ENCODE results near the gene IL25.
A peak's percentile ranks its signal among the peaks of the same experiment; 100 is the strongest.
"Not testable (repeated sequence)": the region's sequence is repeated elsewhere in the genome, so short reads cannot be mapped to it uniquely, and the experiment has no call there.

Gene IL25

DNA sequence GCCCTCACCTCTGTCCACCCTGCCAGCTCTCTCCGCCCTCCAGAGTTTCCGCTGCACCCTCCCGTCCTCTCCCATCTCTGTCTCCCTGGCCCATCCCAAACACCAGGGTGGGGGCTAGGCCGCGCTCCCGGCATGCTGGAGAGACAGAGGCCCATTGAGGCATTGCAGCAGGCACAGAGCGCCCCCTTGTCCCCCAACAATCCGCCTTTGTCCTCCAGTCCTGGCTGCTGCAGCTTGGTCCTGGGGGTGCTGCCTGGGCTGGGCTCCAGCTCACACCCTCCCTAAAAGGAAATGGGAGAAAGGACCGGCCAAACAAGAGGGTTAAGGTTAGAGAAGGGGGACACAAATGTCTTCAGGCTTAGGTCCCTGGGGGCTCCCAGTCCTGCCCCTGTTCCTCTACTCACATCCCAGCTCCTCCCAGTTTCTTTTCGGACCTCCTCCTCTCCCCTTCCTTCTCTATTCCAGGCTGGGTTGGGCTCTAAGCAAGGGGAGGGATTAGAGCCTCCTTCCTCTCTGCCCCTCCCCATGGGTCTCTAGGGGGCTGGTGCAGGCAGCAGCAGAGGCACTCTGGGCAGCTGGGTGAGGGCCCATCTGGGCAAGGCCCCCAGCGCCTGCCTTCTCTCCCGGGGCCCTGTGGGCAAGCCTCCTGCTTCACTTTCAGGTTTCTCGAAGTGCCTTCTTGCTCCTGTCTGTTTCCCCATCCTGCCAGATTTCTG is 4.0 kb downstream of the IL25 start, which contains the start of gene CMTM5:
TSS of gene CMTM5 (plus strand) at position 565 of the 716 bp plus-strand sequence. CDS start 206 bp downstream, outside the sequence.
- no peak for DNase-seq

DNA sequence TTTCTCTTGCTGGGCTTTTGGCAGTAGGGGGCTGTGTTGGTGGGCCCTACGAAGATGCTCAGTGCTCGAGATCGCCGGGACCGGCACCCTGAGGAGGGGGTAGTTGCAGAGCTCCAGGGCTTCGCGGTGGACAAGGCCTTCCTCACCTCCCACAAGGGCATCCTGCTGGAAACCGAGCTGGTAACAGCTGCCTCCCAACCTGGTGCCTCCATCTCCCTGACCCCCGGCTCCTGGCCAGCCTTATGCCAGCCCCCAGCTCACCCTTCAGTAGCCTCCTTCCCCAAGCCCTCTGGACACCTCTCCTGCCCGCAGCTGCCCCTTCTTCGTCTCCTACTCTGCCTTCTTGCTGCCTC is 4.6 kb downstream of the IL25 start:
- no peak for DNase-seq

DNA sequence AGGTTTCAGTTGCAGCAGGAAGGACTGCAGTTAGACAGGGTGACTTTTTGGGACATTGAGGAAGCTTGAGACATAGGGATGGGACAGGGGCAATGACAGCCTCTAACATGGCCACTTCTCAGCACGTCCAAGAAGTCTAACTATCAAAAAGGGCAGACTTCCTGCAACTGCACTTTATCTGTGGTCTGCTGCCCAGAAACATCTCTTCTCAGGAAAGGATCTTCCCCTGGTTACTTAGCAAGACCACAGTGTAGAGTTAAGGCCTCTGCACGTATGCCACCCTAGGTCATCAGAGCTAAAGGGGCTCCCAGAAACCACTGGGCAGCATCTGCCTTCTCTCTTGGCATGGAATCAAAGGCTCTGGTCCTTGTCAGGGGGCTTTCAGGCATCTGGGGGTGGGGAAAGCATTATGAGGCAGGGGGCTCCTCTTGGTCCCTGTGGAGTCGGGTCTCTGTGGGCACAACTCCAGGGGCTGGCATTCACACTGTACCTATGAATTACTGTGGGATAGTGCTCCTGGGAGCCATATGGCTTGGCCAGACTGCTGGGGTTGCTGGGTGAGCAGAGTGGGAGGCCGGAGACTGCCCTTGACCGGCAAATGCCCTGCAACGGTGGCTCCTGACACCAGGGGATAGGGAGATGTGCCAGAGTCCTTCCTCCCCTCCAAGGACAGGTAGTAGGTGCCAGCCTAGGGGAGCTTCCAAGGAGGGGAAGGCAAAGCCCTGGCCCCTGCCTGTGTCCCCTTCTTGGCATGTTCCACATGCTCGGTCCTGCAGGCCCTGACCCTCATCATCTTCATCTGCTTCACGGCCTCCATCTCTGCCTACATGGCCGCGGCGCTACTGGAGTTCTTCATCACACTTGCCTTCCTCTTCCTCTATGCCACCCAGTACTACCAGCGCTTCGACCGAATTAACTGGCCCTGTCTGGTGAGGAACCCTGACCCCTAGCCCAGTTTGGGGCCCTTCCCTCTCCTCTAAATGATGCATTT is 5.3 kb downstream of the IL25 start:
- no peak for DNase-seq

DNA sequence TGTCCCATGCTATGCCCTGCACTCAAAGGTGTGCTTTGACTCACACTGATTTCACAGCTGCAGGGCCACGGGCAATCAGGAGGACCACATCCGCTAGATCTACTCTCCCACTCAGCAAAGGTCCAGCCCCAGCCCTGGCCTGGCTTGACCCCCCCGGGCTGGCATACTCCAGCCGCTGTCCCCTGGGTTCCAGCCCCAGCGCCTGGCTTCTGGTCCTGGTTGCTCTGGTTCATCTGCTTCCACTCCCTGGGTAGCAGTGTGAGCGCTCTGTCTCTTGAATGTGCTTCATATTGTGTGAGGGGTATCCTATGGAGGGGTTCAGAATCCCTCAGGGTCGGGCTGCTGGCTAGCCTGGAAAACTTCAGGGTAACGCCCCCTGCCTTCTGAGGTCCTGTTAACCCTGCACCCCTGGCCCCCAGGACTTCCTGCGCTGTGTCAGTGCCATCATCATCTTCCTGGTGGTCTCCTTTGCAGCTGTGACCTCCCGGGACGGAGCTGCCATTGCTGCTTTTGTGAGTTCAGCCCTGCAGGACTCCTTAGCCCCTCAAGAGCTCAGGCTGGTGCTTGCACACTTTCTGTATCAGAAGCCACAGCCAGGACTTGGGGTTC is 6.1 kb downstream of the IL25 start:
- DNase-seq = no peak

DNA sequence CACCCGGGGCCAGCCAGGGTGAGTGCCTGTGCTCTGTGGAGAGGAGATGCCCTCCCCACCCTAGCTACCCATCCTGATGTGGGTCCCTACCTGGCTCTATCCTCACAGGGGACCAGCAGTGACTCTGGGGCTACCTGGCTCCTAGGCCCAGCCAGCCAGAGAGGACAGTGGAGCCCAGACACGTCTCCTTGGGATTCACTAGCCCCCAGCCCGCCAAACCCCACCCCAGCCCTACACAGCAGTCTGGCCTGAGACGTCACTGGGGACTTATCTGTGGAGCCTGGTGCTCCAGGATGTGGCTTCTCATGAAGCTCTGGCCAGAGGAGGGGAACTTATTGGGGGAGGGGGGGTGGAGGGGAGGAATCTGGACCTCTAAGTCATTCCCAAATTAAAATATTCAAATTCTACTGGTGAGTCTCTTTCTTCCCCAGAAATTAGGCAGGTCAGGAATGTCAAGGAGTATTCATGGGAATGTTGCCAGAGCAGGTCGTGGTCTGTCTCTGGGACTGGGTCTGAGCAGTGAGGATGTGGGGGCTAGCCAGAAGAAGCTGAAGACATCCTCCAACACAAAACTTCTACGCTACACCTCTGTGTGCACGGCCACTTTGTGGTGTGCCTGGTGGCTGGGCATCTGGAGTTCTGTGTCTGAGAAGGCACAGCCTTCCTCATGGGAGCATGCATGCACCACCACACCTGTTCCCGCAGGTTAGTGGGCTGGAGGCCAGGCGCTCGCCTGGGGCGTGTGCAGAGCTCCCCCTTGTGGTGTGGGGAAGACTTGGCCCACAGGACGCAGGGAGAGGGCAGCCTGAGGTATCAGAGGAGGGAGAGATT is 7.0 kb downstream of the IL25 start:
- DNase-seq = peak; percentile 38 to 66 (median 51)

DNA sequence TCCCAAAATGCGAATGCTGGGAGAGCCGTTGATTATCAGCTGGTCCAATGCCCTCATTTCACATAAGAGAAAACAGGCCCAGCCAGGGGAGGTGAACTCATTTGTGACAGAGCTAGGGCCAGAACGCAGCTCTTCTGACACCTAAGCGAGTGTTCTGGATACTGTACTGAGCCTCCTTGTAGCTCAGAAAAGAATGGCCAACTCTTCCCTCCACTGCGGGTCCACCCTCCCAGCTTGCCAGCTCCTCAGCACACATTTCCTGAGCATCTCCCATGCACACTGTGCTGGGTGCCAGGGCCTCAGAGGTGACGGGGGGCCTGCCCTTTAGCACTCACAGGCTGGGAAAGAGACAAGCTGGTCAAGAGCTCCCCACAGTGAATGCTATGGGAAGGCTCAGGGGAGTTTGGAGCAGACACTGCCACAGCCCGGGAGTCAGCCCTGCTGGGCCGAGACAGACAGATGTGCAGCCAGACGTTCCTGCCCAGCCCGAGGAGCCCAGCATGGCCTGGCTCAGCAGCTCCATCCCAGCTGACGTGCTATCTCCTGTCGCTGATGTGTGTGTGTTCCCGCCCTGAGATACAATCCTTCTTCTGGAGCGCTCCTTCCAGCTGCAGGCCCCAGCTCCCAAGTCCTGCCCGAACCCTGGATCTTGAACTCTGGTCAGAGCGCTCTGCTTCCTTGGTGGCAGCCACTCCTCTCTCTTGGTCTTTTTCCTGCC is 7.7 kb downstream of the IL25 start:
- no peak for DNase-seq

DNA sequence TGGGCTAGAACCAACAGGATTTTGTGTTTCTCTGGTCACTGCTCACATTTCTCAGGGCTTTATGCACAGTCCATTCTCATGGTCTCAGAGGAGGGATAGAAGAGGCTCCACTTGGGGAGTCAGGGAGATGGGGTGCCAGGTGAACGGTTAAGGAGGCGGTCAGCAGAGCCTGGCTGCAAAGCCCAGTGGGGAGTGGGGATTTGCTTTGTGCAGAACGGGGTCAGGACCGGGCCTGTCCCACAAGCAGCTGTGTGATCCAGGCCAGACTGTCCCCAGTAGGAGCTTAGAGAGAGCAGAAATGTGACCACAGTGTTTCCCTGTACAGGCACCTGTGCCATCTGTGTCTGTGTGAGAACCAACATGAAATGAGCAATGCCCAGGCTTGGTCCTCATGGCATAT is 8.4 kb downstream of the IL25 start:
- DNase-seq = no peak

DNA sequence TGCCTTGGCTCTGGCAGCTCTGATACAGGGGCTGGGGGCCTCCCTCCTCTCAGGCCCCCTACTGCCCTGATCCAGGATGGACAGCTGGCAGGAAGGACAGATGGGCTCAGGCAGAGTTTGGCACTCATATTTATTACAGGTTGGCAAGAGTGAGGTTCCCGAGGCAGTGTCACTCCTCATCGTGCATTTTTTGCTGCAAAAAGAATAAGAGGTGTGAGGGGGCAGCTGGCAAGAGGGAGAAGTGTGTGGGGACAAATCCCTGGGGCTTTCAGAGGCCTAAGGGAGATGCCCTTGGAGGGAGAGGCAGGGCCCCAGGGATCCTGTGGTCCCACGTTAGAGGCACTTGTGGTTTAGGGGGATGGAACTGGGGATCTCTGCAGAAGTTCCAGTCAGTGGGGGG is 9.3 kb downstream of the IL25 start:
- no peak for DNase-seq

DNA sequence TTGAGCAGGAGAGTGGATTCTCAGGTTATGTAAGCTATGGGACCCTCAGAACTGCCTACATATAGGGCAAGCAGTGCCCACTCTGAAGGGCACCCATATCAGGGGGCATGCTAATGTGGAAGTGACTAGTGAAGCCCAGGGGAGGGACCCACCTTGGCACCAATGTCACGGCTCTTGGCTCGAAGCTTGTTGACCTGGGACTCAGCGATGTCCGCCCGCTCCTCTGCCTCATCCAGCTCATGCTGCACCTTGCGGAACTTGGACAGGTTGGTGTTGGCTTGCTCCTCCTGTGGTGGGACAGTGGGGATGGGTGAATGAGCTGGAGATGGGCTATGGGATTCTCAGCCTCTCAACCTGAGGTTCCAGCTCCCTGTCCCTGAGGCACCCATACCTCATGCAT is 9.7 kb downstream of the IL25 start:
- DNase-seq = no peak

DNA sequence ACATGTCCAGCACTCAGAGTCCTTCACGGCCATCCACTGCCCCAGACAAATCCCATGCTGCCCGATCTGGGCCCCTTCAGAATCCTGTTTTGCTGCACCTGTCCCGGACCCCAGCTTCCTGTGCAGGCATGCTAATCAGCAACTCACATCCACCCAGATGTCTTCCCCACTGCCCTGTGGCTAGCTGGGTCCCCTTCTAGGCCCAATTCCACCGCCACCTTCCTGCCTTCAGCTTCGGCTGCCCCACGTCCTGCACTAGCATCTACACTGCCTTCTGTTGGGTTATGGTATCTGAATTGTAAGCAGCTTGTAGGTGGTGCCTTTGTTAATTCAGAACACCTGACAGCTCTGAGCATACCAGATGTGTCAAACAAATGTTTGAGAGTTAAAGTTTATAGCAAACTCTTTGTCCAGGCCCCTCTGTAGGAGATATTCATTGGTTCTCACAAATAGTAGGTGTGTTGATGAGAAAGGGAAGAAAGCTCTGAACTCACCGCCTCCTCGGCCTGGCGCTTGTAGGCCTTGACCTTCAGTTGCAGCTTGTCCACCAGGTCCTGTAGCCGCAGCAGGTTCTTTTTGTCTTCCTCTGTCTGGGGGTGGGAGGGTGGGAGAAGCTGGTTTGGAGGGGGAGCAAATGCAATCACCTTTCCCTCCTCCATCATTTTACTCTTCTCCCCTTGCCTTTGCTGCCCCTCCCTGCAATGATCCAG is 10.3 kb downstream of the IL25 start:
- no peak for DNase-seq

DNA sequence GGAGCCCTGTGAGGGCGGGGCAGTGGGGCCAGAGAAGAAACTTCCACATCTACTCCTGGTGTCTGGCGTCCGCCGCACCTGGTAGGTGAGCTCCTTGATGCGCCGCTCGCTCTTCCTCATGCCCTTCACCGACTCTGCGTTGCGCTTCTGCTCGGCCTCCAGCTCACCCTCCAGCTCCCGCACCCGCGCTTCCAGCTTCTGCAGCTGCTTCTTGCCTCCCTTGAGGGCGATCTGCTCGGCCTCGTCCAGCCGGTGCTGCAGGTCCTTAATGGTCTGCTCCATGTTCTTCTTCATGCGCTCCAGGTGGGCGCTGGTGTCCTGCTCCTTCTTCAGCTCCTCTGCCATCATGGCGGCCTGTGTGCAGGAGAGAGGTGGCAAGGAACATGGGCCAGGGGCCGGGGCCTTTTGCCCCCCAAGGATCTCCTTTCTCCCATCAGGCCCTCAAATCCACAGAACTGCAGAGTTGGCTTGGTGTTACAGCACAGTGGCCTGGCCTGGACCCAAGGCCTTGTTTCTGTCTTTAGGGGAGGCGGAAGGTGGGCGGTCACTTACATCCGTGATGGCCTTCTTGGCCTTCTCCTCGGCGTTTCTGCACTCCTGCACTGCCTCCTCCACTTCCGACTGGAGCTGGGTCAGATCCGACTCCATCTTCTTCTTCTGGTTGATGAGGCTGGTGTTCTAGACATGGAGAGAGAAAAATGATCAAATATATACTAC is 11.9 kb downstream of the IL25 start:
- no peak for DNase-seq

DNA sequence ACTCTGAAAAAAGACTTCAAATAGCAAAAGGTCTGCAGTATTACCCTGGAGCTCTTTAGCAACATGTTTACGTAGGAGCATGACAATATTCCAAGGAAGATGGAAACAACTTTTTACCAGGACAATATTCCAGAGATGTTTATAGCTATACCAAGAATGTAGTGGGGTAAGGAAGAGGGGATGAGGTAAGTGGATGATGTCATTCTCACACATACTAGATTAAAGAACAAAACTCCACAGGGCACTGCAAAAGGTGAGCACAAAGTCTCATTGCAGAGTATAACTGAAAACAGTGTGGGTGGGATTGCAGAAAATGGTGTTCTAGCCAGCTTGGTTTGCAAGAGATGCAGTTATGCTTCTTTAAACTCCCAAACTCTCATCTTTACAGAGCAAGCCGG is 12.6 kb downstream of the IL25 start:
- no peak for DNase-seq

DNA sequence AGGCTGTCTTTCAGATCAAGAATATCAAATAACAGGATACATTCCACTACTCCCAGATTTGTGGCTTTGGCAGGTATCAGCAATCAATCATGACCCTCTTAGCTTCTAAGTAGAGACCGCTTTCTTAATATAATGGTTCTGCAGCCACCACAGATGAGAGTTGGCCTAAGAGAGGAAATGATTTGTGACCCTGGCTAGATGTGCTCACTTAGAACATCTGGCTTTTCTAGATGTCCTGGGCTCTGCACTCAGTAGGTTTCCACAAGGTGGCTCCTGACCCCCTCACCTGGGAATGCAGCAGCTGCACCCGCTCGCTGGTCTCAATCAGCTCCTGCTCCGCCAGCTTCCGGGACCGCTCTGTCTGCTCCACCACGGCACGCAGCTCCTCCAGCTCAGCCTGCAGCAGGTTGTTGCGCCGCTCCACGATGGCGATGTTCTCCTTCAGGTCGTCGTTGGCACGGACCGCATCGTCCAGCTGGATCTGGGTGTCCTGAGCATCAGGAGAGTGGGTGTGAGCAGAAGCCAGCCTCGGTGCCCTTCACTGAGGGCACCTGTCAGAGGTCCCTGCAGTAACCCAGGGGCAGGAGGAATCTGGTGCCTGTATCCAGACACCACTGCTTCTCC is 13.1 kb downstream of the IL25 start:
- DNase-seq = no peak

DNA sequence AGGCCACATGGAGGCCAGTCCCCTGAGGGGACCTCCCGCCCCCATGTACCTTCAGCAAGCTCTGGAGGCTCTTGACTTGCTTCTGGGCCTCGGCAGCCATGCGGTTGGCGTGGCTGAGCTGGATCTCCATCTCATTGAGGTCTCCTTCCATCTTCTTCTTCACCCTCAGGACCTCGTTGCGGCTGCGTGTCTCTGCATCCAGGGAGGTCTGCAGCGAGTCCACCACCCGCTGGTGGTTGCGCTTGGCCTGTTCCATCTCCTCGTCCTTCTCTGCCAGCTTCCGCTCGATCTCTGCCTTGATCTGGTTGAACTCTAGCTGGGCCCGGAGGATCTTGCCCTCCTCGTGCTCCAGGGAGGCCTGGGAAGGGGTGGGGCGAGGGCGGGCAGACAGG is 13.7 kb downstream of the IL25 start:
- not testable (repeated sequence) for DNase-seq

DNA sequence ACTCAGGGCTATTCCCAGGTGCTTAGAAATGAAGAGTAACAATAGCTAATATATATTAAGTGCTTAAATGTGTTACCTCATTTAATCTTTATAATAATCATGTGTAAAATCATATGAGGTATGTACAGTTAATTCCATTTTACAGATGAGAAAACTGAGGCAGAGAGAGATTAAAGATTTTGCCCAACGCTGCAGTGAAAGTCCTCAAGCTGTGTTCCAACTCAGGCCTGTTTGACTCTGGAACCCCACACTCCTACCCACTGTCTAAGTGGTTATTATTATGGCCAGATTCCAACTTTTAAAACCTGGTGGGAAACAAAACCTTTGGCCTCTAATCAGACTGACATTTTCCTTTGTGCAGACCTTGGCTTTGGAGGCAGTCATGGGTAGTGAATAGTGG is 14.4 kb downstream of the IL25 start:
- no peak for DNase-seq

DNA sequence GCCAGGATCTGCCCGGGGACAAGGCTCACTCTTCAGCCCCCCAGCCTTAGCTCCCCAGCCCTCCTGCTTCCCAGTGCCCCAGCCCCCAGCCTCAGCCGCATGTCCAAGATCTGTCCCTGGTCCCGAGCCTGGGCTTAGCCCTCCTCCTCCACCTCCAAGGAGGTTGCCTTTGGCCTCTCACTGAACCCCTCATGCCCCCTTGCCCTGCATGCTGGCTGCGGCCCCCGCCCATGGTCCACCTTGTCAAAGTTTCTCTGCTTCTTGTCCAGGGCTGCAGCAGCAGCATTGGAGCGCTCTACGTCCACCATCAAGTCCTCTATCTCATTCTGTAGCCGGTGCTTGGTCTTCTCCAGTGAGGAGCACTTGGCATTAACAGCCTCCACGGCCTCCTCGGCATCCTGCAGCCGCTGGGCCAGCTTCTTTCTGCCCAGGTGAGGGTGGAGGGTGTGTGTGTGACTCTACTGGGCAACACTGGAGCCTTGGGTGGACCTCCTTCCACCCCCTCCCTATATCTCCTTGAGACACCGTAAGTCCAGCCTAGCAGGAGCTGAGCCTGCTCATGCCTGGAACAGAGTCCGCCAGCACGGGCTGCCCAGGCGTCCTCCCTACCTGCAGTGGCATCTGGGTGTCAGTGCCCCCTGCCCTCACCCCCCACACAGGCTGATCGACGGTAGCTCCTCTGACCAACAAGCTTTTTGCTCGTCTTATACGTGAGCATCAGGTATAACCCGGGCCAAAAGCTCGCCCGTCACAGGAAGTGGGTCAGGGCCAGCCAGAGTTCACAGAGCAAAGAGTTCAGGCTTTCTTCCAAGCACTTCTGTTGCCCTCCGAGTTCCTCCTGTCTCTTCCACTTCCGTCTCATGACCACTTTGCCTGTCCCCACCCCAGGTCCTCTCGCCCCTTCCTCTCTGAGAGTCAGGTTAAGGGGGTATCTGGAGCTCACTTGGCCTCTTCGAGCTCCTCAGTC is 15.6 kb downstream of the IL25 start:
- no peak for DNase-seq

DNA sequence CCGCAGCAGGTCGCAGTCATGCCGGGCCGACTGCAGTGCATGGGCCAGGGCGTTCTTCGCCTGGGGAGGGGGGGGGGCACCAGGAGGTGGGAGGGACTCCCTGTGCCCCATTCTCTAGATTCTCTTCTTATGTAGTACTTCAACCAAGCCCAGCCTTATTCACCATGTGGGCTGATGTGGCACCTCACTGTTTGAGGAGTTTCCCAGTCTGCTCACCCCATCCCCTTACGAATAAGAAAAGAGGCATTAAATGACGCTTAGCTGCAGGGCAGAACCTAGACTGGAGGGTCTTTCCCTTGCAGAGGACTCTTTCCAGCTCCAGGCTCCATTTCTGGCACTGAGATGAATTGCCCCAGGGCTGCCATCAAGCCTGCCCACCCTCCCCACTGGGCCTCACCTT is 16.4 kb downstream of the IL25 start:
- DNase-seq = no peak

DNA sequence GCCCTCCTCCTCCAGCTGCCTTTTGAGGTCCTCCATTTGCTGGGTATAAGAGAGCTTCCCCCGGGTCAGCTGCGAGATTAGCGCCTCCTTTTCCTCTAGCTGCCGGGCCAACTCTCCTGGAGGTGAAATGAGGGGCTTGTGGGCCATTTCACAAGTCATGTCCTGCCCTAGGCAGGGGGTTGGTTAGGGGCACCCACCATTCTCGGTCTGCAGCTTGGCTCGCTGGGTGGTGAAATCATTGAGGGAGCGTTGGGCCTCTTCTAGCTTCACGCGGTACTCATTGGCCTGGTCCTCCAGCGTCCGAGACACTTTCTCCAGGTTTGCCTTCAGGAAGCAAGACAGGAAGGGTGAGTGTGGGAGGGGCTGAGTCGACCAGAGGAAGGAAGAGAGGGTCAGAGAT is 16.8 kb downstream of the IL25 start:
- no peak for DNase-seq

DNA sequence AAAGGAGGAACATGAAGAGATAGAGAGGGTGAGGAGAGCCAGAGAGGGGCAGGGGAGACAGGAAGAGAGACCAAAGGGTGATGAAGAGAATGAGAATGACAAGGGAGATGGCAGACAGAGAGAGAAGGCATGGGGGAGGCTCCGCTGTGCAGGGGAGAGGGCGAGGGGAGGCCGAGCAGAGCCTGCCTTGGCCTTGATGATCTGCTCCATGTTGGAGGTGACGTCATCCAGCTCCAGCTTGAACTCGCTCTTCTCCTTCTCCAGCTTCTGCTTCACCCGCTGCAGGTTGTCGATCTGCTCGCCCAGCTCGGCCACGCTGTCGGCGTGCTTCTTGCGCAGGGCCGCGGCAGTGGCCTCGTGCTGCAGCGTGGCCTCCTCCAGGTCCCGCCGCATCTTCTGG is 17.3 kb downstream of the IL25 start:
- not testable (repeated sequence) for DNase-seq
